ENCODE measurements around the gene ARRDC5.
"Not testable (repeated sequence)": the region's sequence is repeated elsewhere in the genome, so short reads cannot be mapped to it uniquely, and the experiment has no call there.

ARRDC5 gene

GRCh38 chr19:4870025-4870700 lies 32.5 kb downstream of the ARRDC5 start:
- DNase-seq (ENCODE audit: low read depth in 2 of 2), result peak in 1 of 2 experiments; percentile 13

GRCh38 chr19:4868286-4868834 lies 34.3 kb downstream of the ARRDC5 start:
- DNase-seq (ENCODE audit: low read depth in 2 of 2), result no peak

- peak; percentile 87 to 95 for DNase-seq (ENCODE audit: low read depth in 2 of 2)
Measured at GRCh38 chr19:4867534-4868285, 35.0 kb downstream of the ARRDC5 start, which contains the start of gene PLIN3. Gene PLIN3, minus strand, starts transcription at chr19:4867667. Its CDS starts 6,273 bp downstream, at chr19:4861394.

- peak in 1 of 2 experiments; percentile 30 for DNase-seq (ENCODE audit: low read depth in 2 of 2)
Measured at GRCh38 chr19:4866595-4867424, 35.9 kb downstream of the ARRDC5 start.

- no peak for DNase-seq (ENCODE audit: low read depth in 2 of 2)
Measured at GRCh38 chr19:4861147-4861546, 41.5 kb downstream of the ARRDC5 start.

GRCh38 chr19:4859697-4860096 lies 43.0 kb downstream of the ARRDC5 start:
- no peak for DNase-seq (ENCODE audit: low read depth in 2 of 2)

GRCh38 chr19:4856468-4856867 lies 46.2 kb downstream of the ARRDC5 start:
- not testable (repeated sequence) for DNase-seq (ENCODE audit: low read depth in 2 of 2)

GRCh38 chr19:4853506-4853905 lies 49.2 kb downstream of the ARRDC5 start:
- DNase-seq (ENCODE audit: low read depth in 2 of 2), result not testable (repeated sequence)

- no peak for DNase-seq (ENCODE audit: low read depth in 2 of 2)
Measured at GRCh38 chr19:4852484-4852883, 50.2 kb downstream of the ARRDC5 start.

- DNase-seq (ENCODE audit: low read depth in 2 of 2), result peak; percentile 50 to 65
Measured at GRCh38 chr19:4851551-4852290, 51.0 kb downstream of the ARRDC5 start.

GRCh38 chr19:4849019-4849418 lies 53.7 kb downstream of the ARRDC5 start:
- DNase-seq (ENCODE audit: low read depth in 2 of 2), result no peak

GRCh38 chr19:4847190-4847973 lies 55.3 kb downstream of the ARRDC5 start:
- no peak for DNase-seq (ENCODE audit: low read depth in 2 of 2)

- not testable (repeated sequence) for DNase-seq (ENCODE audit: low read depth in 2 of 2)
Measured at GRCh38 chr19:4845975-4846374, 56.7 kb downstream of the ARRDC5 start.

GRCh38 chr19:4844348-4845179 lies 58.1 kb downstream of the ARRDC5 start:
- no peak for DNase-seq (ENCODE audit: low read depth in 2 of 2)

GRCh38 chr19:4843647-4843965 lies 59.1 kb downstream of the ARRDC5 start:
- no peak for DNase-seq (ENCODE audit: low read depth in 2 of 2)

All from stimulated activated CD4-positive, alpha-beta T cell treated with anti-CD3 and anti-CD28 coated beads, Interleukin-12 subunit alpha, Interleukin-12 subunit beta, amount 100 ng/mL, for 24 hours (primary cell).